Calu3 (cell line): Measurements from ENCODE around the gene C19orf73. TPM values are rescaled to one million over a fixed set of nuclear protein-coding genes. Genes with fewer than 3 reads are reported as not detected.

Experiments
- BruUV-seq: library from RNA; stranded (reverse); fragments of 400-500 nt; replicated peaks from 2 replicates; lab custom pipeline; 2021; lab: Mats Ljungman, UMichigan
- CTCF ChIA-PET: fragments of 300-600 bp; sonication (Branson Sonifier 250); formaldehyde crosslinking; loops from one replicate; lab custom pipeline; 2022; ENCODE audit warnings: antibody characterized with exemption; lab: Charles Lee
- DNase-seq: peaks from one replicate; pipeline ENCODE4 v3.0.0; 2022
- H3K27ac Mint-ChIP-seq: one replicate; pipeline ENCODE4 v1.8.0; 2022; ENCODE audit warnings: mixed read lengths; ENCODE audit not compliant: unreplicated experiment
- H3K27me3 Mint-ChIP-seq: one replicate; pipeline ENCODE4 v1.8.0; 2022; ENCODE audit warnings: mixed read lengths; ENCODE audit not compliant: unreplicated experiment
- H3K36me3 Mint-ChIP-seq: one replicate; pipeline ENCODE4 v1.8.0; 2022; ENCODE audit warnings: mild to moderate bottlenecking, moderate library complexity, mixed read lengths; ENCODE audit not compliant: insufficient read depth, unreplicated experiment
- H3K4me1 Mint-ChIP-seq: one replicate; pipeline ENCODE4 v1.8.0; 2022; ENCODE audit warnings: mild to moderate bottlenecking, low read depth, mixed read lengths; ENCODE audit not compliant: unreplicated experiment
- H3K4me3 Mint-ChIP-seq: one replicate; pipeline ENCODE4 v1.8.0; 2022; ENCODE audit warnings: mild to moderate bottlenecking, low read depth, moderate library complexity, mixed read lengths; ENCODE audit not compliant: unreplicated experiment
- H3K9me3 Mint-ChIP-seq: one replicate; pipeline ENCODE4 v1.8.0; 2022; ENCODE audit warnings: low read depth, mixed read lengths; ENCODE audit not compliant: unreplicated experiment
- intact Hi-C: fragments of 100-400 bp; cut with micrococcal nuclease; formaldehyde crosslinking; loops from one replicate; pipeline ENCODE4 v1.10.0; 2022; ENCODE audit not compliant: unreplicated experiment
- total RNA-seq: library from RNA; stranded (reverse); gene quantifications from 2 replicates; pipeline ENCODE4 v1.2.3, GENCODE V29; 2022
- TF ChIP-seq, protein P1 (sequence below): fragments of 200-600 bp; IDR thresholded peaks from one replicate; pipeline ENCODE4 v1.8.0; 2022; ENCODE audit warnings: antibody characterized with exemption; ENCODE audit not compliant: unreplicated experiment

C19orf73 gene
- total RNA-seq, 1 experiment from 2014 or later: 1.9 TPM

DNA sequence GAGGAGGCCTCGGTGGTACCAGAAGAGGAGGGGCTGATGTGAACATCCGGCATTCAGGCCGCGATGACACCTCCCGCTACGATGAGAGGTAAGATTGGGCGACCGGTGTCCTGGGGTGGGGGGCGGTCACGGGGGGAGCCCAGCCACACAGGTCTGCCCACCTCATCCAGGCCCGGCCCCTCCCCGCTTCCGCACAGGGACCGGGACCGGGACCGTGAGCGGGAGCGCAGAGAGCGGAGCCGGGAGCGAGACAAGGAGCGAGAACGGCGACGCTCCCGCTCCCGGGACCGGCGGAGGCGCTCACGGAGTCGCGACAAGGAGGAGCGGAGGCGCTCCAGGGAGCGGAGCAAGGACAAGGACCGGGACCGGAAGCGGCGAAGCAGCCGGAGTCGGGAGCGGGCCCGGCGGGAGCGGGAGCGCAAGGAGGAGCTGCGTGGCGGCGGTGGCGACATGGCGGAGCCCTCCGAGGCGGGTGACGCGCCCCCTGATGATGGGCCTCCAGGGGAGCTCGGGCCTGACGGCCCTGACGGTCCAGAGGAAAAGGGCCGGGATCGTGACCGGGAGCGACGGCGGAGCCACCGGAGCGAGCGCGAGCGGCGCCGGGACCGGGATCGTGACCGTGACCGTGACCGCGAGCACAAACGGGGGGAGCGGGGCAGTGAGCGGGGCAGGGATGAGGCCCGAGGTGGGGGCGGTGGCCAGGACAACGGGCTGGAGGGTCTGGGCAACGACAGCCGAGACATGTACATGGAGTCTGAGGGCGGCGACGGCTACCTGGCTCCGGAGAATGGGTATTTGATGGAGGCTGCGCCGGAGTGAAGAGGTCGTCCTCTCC, 11.1 kb downstream of the C19orf73 start:
- TF ChIP-seq, protein P1, sequence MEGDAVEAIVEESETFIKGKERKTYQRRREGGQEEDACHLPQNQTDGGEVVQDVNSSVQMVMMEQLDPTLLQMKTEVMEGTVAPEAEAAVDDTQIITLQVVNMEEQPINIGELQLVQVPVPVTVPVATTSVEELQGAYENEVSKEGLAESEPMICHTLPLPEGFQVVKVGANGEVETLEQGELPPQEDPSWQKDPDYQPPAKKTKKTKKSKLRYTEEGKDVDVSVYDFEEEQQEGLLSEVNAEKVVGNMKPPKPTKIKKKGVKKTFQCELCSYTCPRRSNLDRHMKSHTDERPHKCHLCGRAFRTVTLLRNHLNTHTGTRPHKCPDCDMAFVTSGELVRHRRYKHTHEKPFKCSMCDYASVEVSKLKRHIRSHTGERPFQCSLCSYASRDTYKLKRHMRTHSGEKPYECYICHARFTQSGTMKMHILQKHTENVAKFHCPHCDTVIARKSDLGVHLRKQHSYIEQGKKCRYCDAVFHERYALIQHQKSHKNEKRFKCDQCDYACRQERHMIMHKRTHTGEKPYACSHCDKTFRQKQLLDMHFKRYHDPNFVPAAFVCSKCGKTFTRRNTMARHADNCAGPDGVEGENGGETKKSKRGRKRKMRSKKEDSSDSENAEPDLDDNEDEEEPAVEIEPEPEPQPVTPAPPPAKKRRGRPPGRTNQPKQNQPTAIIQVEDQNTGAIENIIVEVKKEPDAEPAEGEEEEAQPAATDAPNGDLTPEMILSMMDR: no peak
- Mint-ChIP-seq H3K4me1 (no peaks in the 10 kb centered on the region), H3K36me3 (peaks cover 61% of the 10 kb centered on the region), H3K27ac (no peak overlapping the region), H3K27me3 (no peaks in the 10 kb centered on the region), H3K4me3 (no peak overlapping the region), H3K9me3 (no peaks in the 10 kb centered on the region)
- no TSS peak for BruUV-seq
- CTCF ChIA-PET: interaction anchor here (0.6 kb wide), 1 partner anchor 43 kb away, joined by 3 read pairs; no protein-coding TSS in a partner anchor
- intact Hi-C loops: no loop called here
- DNase-seq: no peak

DNA sequence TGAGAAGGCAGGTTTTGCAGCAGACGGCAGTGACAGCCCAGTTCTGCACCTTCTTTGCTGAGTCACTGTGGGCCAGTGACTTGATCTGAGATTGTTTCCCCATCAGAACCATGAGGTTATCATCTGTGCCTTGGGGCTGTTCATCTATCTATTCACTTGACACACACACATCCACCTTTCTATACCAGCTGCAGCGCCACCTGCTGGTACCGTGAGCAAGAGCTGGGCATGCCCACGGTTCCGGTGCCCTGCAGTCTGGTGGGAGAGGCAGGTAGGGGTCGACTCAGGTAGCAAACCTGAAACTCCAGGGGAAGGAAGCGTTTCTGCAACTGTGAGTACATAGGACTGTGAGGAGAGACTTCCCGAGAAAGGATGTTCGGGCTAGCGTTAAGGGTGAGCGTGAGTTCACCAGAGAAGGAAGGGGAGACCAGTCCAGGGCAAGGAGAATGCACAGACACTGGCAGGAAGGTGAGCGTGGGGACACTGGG, 12.3 kb downstream of the C19orf73 start:
- TF ChIP-seq, protein P1: peak; percentile 94
- CTCF ChIA-PET: interaction anchor here (0.5 to 1.7 kb wide), 6 partner anchors 9 to 304 kb away, joined by 3 to 9 read pairs (median 7); no protein-coding TSS in a partner anchor
- peak; percentile 71 for DNase-seq
- no peaks in the 10 kb centered on the region for H3K9me3 Mint-ChIP-seq
- H3K4me3 Mint-ChIP-seq: no peak overlapping the region
- BruUV-seq: no TSS peak
- H3K27ac Mint-ChIP-seq: peak overlapping the region; percentile 9
- intact Hi-C loops: no loop called here
- peaks cover 65% of the 10 kb centered on the region for H3K36me3 Mint-ChIP-seq
- H3K27me3 Mint-ChIP-seq: no peaks in the 10 kb centered on the region
- H3K4me1 Mint-ChIP-seq: no peaks in the 10 kb centered on the region

- Mint-ChIP-seq H3K4me3 (no peak overlapping the region), H3K9me3 (no peaks in the 10 kb centered on the region), H3K27ac (no peak overlapping the region), H3K36me3 (peaks cover 86% of the 10 kb centered on the region), H3K27me3 (no peaks in the 10 kb centered on the region), H3K4me1 (peaks cover 7% of the 10 kb centered on the region)
- intact Hi-C loops: no loop called here
- CTCF ChIA-PET: no interaction called here
- TF ChIP-seq, protein P1: no peak
- DNase-seq: no peak
- no TSS peak for BruUV-seq
Observed at GRCh38 chr19:49104229-49104864, 14.6 kb downstream of the C19orf73 start.

GRCh38 chr19:49103331-49104085, 15.4 kb downstream of the C19orf73 start:
- H3K4me3 Mint-ChIP-seq: no peak overlapping the region
- no peak for DNase-seq
- BruUV-seq: TSS peak; percentile 8
- intact Hi-C loops: no loop called here
- H3K27me3 Mint-ChIP-seq: no peaks in the 10 kb centered on the region
- H3K9me3 Mint-ChIP-seq: no peaks in the 10 kb centered on the region
- H3K36me3 Mint-ChIP-seq: peaks cover 86% of the 10 kb centered on the region
- H3K4me1 Mint-ChIP-seq: peaks cover 7% of the 10 kb centered on the region
- H3K27ac Mint-ChIP-seq: no peak overlapping the region
- CTCF ChIA-PET: no interaction called here
- TF ChIP-seq, protein P1: no peak
